HG03575 (cell line): ENCODE results near the gene MAGI3.

Source experiments
- ATAC-seq: cut with Tn5 transposase; IDR thresholded peaks from one replicate; pipeline ENCODE4 v1.9.1; 2021; ENCODE audit not compliant: unreplicated experiment, insufficient number of reproducible peaks, low FRiP score; ENCODE audit errors: extremely low read depth

Gene MAGI3

GRCh38 chr1:113389953-113390834 lies at the start of gene MAGI3:
Gene MAGI3 (plus strand): TSS chr1:113390515. CDS start chr1:113391034, 519 bp downstream.
- peak; percentile 90 for ATAC-seq

GRCh38 chr1:113353580-113353979 lies 36.7 kb upstream of the MAGI3 start:
- ATAC-seq = no peak

GRCh38 chr1:113363935-113364334 lies 26.4 kb upstream of the MAGI3 start:
- no peak for ATAC-seq

GRCh38 chr1:113369040-113369439 lies 21.3 kb upstream of the MAGI3 start:
- ATAC-seq = no peak

GRCh38 chr1:113369699-113370098 lies 20.6 kb upstream of the MAGI3 start:
- no peak for ATAC-seq

GRCh38 chr1:113370868-113371267 lies 19.4 kb upstream of the MAGI3 start:
- no peak for ATAC-seq

- no peak for ATAC-seq
Observed at GRCh38 chr1:113372546-113372945, 17.8 kb upstream of the MAGI3 start.

- ATAC-seq = no peak
Observed at GRCh38 chr1:113373644-113374043, 16.7 kb upstream of the MAGI3 start.

- ATAC-seq = no peak
Observed at GRCh38 chr1:113375878-113376277, 14.4 kb upstream of the MAGI3 start.

- no peak for ATAC-seq
Observed at GRCh38 chr1:113380075-113380474, 10.2 kb upstream of the MAGI3 start.

- ATAC-seq = no peak
Observed at GRCh38 chr1:113388017-113388620, 2.2 kb upstream of the MAGI3 start.

GRCh38 chr1:113388621-113389358 lies 1.5 kb upstream of the MAGI3 start:
- ATAC-seq = no peak

GRCh38 chr1:113389359-113389952 lies 859 bp upstream of the MAGI3 start:
- no peak for ATAC-seq

GRCh38 chr1:113390871-113391648 lies 745 bp downstream of the MAGI3 start:
- no peak for ATAC-seq

- ATAC-seq = no peak
Observed at GRCh38 chr1:113391649-113392271, 1.4 kb downstream of the MAGI3 start.

- no peak for ATAC-seq
Observed at GRCh38 chr1:113392541-113393128, 2.3 kb downstream of the MAGI3 start.

- no peak for ATAC-seq
Observed at GRCh38 chr1:113394043-113394862, 3.9 kb downstream of the MAGI3 start.
